SU-DHL-6 (cell line): ENCODE data around the gene MITD1.

Experiments used
- H2AFZ ChIP-seq: fragments of 200-600 bp; sonication (generic); 2 replicates; pipeline ENCODE4 v1.6.1; 2014; ENCODE audit warnings: low read depth, mild to moderate bottlenecking, moderate library complexity, mixed read lengths, antibody characterized with exemption, low read length; ENCODE audit not compliant: severe bottlenecking
- H3F3A ChIP-seq: fragments of 200-600 bp; shearing (Covaris generic); 2 replicates; pipeline ENCODE4 v1.6.0; 2016; ENCODE audit warnings: antibody characterized with exemption, mild to moderate bottlenecking; ENCODE audit not compliant: insufficient read depth
- H3K27ac ChIP-seq: fragments of 200-600 bp; sonication (generic); 2 replicates; pipeline ENCODE4 v1.5.1; 2016; ENCODE audit warnings: low read depth, mild to moderate bottlenecking, low read length, moderate library complexity, mixed read lengths
- H3K27me3 ChIP-seq: fragments of 200-600 bp; sonication (generic), shearing (Covaris generic); 2 replicates; pipeline ENCODE4 v1.6.0; 2014; ENCODE audit warnings: mild to moderate bottlenecking, low read length
- H3K36me3 ChIP-seq: fragments of 200-600 bp; sonication (generic); 2 replicates; pipeline ENCODE4 v1.6.1; 2014; ENCODE audit warnings: mild to moderate bottlenecking, low read length, mixed read lengths
- H3K4me2 ChIP-seq: fragments of 300-600, 200-600 bp; shearing (Covaris generic), sonication (generic); 2 replicates; pipeline ENCODE4 v1.6.0; 2014; ENCODE audit warnings: low read length, low read depth, mild to moderate bottlenecking; ENCODE audit not compliant: poor library complexity, severe bottlenecking
- H3K4me3 ChIP-seq: fragments of 200-600 bp; sonication (generic); 2 replicates; pipeline ENCODE4 v1.5.1; 2014; ENCODE audit warnings: antibody characterized with exemption, low read length, mild to moderate bottlenecking, mixed read lengths; ENCODE audit not compliant: insufficient read depth, poor library complexity, severe bottlenecking
- H3K79me2 ChIP-seq: fragments of 200-600 bp; sonication (generic); 2 replicates; pipeline ENCODE4 v1.6.1; 2014; ENCODE audit warnings: mild to moderate bottlenecking, low read length, moderate library complexity; ENCODE audit not compliant: insufficient read depth
- H3K9ac ChIP-seq: fragments of 200-600 bp; sonication (generic); 2 replicates; pipeline ENCODE4 v1.7.0; 2014; ENCODE audit warnings: mild to moderate bottlenecking, low read length
- H3K9me2 ChIP-seq: fragments of 200-600 bp; sonication (generic); replicated peaks from 2 replicates; pipeline ENCODE4 v1.6.1; 2014; ENCODE audit warnings: low read length; ENCODE audit not compliant: insufficient read depth
- H3K9me3 ChIP-seq: fragments of 200-600 bp; sonication (generic); 2 replicates; pipeline ENCODE4 v1.6.1; 2014; ENCODE audit warnings: low read length, mixed read lengths; ENCODE audit not compliant: insufficient read depth
- H4K20me1 ChIP-seq: fragments of 200-600 bp; sonication (generic); 2 replicates; pipeline ENCODE4 v1.6.1; 2014; ENCODE audit warnings: low read depth, mild to moderate bottlenecking, antibody characterized with exemption, low read length, moderate library complexity, mixed read lengths
- CTCF ChIP-seq: fragments of 200-600 bp; sonication (generic); IDR thresholded peaks from one replicate; pipeline ENCODE4 v1.5.1; 2017; ENCODE audit warnings: antibody characterized with exemption, mild to moderate bottlenecking, low read length, moderate library complexity; ENCODE audit not compliant: insufficient read depth, poor library complexity, severe bottlenecking
- EZH2phosphoT487 ChIP-seq: fragments of 200-600 bp; sonication (generic), shearing (Covaris generic); conservative IDR thresholded peaks from 2 replicates; pipeline ENCODE4 v1.6.1; 2018; ENCODE audit warnings: mild to moderate bottlenecking, antibody characterized with exemption, low read length, moderate library complexity, mixed read lengths

MITD1 gene

DNA sequence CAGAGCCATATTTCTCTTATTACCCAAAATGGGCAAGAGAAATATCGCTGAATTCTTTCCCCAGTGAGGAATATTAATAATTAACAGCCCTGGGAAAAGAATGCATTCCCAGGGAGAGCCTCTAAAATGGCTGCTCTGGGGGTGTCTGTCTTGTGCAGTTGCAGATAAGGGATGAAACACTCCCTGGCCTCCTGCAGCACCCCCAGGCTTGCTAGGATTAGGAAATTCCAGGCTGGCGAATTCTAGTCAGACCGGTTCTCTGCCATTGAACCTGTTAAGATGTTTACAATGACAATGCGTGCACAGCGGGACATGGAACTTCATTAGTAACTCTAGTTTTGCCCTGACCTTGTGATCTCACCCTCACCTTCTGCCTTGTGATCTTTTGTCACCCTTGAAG is 24.6 kb upstream of the MITD1 start:
- no peaks in the 10 kb centered on the region for H3K27me3 ChIP-seq
- H3K4me3 ChIP-seq: no peak overlapping the region
- H3K9me2 ChIP-seq: no peaks in the 10 kb centered on the region
- no peaks in the 10 kb centered on the region for H4K20me1 ChIP-seq
- no peaks in the 10 kb centered on the region for H3K79me2 ChIP-seq
- H2AFZ ChIP-seq: no peak overlapping the region
- H3K27ac ChIP-seq: no peak overlapping the region
- no peak for TF ChIP-seq CTCF
- no peak for TF ChIP-seq EZH2phosphoT487
- no peaks in the 10 kb centered on the region for H3K36me3 ChIP-seq
- H3K9ac ChIP-seq: no peak overlapping the region
- no peaks in the 10 kb centered on the region for H3K9me3 ChIP-seq
- H3F3A ChIP-seq: no peaks in the 10 kb centered on the region
- H3K4me2 ChIP-seq: no peak overlapping the region

DNA sequence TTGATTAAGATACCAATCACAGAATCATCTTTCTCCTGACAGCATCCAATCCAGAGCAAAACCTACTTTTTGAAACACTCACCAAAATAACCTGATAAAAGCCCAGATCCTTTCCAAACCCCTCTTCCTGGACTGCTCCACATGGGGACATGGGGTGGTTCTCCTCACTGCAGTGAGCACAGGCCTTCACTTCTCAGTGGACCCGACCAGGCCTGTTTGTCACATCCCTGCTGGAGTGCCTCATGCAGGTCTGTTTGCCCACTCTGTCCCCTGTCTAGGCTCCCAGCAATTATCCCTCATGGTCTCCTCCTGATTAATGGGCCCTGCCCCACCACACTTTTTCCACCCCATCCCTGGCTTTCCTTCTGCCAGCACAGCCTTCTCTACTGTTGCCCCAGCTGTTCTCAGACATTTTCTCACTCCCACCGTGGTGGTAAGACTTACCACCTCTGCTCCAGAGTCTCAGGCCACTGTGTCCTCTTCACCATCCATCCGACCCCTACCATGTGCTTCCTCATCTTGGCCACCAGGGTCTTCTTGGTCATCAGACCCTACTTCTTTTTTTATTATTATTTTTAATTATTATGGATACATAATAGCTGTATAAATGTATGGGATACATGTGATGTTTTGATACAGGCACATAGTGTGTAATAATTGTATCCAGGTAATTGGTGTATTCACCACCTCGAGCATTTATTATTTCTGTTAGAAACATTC is 21.3 kb upstream of the MITD1 start:
- Histone ChIP-seq H3F3A (no peaks in the 10 kb centered on the region), H3K4me2 (no peak overlapping the region), H3K9me3 (no peaks in the 10 kb centered on the region), H3K79me2 (no peaks in the 10 kb centered on the region), H4K20me1 (no peaks in the 10 kb centered on the region), H3K27me3 (no peaks in the 10 kb centered on the region), H2AFZ (no peak overlapping the region), H3K9me2 (no peaks in the 10 kb centered on the region), H3K9ac (no peak overlapping the region), H3K36me3 (no peaks in the 10 kb centered on the region), H3K4me3 (no peak overlapping the region), H3K27ac (no peak overlapping the region)
- TF ChIP-seq EZH2phosphoT487 (no peak), CTCF (no peak)

- Histone ChIP-seq H4K20me1 (no peaks in the 10 kb centered on the region), H3K4me2 (no peak overlapping the region), H3K36me3 (peaks cover 8% of the 10 kb centered on the region; the same call in 1 of the 2 replicates), H3K9me3 (no peaks in the 10 kb centered on the region), H3K79me2 (no peaks in the 10 kb centered on the region), H3K27me3 (no peaks in the 10 kb centered on the region), H3K9ac (no peak overlapping the region), H3F3A (no peaks in the 10 kb centered on the region), H3K27ac (no peak overlapping the region), H3K4me3 (no peak overlapping the region), H3K9me2 (no peaks in the 10 kb centered on the region), H2AFZ (no peak overlapping the region)
- TF ChIP-seq CTCF: no peak
- TF ChIP-seq EZH2phosphoT487: no peak
Observed at GRCh38 chr2:99200076-99200800, 19.4 kb upstream of the MITD1 start.
